Activated CD4-positive, alpha-beta T cell treated with anti-CD3 and anti-CD28 coated beads, Interleukin-2, amount 50 U/mL, for 4 hours (primary cell): Measurements from ENCODE around the gene PAPPA2.

Experiments used
- DNase-seq, 2 experiments: peaks; one replicate each; pipeline ENCODE4 v3.0.0-alpha.2; 2020

Gene PAPPA2

DNA sequence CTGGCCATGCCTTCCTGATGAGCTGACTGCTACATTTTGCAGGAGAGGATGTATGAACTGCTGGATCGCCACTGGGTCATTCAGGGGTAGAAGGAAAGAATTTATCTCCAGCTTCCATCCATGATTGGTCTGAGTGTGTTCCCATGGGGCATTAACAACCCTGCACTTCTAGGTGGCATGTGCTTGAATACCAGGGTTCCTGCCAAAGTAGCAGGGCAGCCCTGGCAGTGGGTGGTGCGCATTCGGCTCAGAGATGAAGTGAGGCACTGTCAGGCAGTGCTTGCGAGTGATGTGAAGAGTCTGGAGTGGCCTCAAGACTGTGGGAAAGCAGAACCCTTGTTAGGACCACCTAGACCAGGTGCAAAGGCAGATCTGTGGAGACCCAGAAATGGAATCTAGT, 406.6 kb downstream of the PAPPA2 start:
- no peak for DNase-seq

DNA sequence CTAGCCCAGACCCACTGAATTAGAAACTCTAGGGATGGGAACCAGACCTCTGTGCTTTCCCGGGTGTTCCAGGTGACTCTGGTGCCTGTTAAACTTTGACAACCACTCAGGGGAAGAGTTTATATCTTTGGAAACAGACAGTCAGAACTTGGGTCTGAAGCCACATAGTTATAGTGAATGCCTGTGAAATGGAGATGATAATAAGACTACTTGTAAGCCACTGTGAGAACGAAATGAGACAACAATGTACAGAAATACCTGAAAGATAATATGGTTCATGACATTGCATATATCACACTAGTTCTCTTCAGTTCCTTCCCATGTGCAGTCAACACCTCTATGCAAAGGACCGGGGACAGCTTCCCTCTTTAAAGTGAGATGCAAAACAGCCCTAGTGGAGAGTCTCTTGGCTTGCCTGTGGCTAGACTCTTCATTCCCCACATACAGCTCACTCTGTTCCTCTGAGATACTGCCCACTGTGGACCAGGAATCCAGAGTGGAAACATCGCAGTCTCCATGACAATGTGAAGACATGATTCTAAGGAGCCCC, 414.1 kb downstream of the PAPPA2 start:
- DNase-seq: no peak

GRCh38 chr1:176877557-176877956, 414.6 kb downstream of the PAPPA2 start:
- DNase-seq: no peak

DNA sequence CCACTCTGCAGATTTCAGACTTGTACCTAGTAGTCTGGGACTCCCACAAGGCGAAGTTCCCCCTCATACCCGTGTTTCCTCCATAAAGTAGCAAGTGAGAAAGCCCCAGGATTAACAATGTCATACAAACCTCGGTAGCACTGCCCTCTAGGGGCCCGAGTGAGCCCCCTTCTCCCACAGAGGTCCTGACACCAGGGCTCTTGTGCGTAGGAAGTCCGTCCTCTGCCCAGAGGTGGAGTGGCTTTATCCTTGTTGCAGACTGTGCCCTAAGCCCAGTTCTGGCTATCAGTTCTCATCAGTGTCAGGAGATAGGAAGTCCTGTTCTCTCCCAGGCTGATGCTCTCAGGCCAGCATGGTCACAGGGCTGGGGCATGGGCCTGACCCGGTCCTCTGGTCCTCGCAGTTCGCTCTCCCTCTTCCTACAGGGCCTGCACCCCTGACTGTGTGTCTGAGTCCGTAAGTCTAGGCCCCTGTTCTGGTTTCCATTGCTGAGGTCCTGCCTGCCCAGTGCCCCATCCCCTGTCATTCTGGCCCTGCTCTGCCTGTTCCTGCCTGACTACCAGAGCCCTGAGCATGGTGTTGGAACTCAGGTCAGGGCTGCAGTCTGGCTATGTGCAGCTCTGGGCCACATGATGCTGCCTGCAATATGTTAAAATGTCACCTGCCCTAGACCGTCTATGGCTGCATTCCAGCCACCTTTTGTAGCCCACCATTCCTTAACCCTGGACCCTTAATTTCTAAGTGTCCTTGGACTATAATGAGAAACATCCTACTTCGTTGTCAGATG, 416.0 kb downstream of the PAPPA2 start:
- DNase-seq: no peak

- no peak for DNase-seq
Observed at GRCh38 chr1:176879784-176880620, 417.0 kb downstream of the PAPPA2 start.

GRCh38 chr1:176880955-176881595, 418.1 kb downstream of the PAPPA2 start:
- peak in 1 of 2 experiments; percentile 5 for DNase-seq

- DNase-seq: no peak
Observed at GRCh38 chr1:176884286-176884685, 421.3 kb downstream of the PAPPA2 start.

GRCh38 chr1:176884911-176885310, 421.9 kb downstream of the PAPPA2 start:
- DNase-seq: no peak

GRCh38 chr1:176885341-176885740, 422.4 kb downstream of the PAPPA2 start:
- no peak for DNase-seq

GRCh38 chr1:176885751-176886150, 422.8 kb downstream of the PAPPA2 start:
- DNase-seq: no peak

GRCh38 chr1:176888471-176889032, 425.6 kb downstream of the PAPPA2 start:
- no peak for DNase-seq

- no peak for DNase-seq
Observed at GRCh38 chr1:176893625-176894352, 430.8 kb downstream of the PAPPA2 start.

- DNase-seq: no peak
Observed at GRCh38 chr1:176894450-176894849, 431.5 kb downstream of the PAPPA2 start.
